ENCODE results near the gene CNR1.

- TF ChIP-seq CTCF (IDR thresholded peaks at IDR 0.05; ENCODE audit: poor library complexity, severe bottlenecking) (no peak), EP300 (conservative IDR thresholded peaks at IDR 0.05; ENCODE audit: poor library complexity, severe bottlenecking) (no peak), POLR2AphosphoS5 (IDR thresholded peaks at IDR 0.05) (no peak), TAF1 (IDR thresholded peaks at IDR 0.05; ENCODE audit: low read depth) (no peak), SMC3 (conservative IDR thresholded peaks at IDR 0.05; ENCODE audit: poor library complexity) (no peak), EZH2 (IDR thresholded peaks at IDR 0.05; ENCODE audit: borderline replicate concordance, insufficient read depth, low read length, poor library complexity, severe bottlenecking) (no peak), RAD21 (conservative IDR thresholded peaks at IDR 0.05) (no peak)
Measured at GRCh38 chr6:88209301-88209700, 43.2 kb upstream of the CNR1 start.
